Measurements from ENCODE around the gene GALNT18. TPM values are rescaled to one million over a fixed set of nuclear protein-coding genes. Genes with fewer than 3 reads are reported as not detected.

GALNT18 gene
- total and polyA plus RNA-seq, 2 donors (not counting 3 experiments of a cell fraction or from before 2014, with no cell fraction given) = 0.17 to 0.18 TPM

DNA sequence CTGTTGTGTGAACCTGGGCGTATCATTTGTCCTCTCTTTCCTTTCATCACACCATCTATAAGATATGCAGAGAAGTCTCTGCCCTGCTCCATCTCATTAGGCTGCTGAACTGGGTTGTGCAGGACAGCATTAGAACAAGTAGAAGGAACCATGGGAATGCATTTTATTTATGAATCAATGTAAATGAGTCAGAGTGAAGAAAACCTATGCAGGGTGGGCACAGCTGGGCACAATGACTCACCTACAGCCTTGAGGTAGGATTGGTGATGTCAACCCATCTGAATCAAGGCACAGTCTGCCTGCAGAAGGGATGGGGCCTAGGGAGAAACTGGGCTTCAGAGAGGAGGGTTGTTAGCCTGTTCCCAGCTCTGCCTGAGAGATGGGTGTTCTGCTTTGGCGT is 392.2 kb downstream of the GALNT18 start:
- Histone ChIP-seq H3K36me3 (ENCODE audit: control insufficient read depth in 2 of 2, extremely low read depth in 1 of 2, insufficient read depth in 2 of 2, low read length in 2 of 2) (no peaks in the 10 kb centered on the region), H3K9me3 (replicated peaks; ENCODE audit: control insufficient read depth, insufficient read depth, low read length) (no peaks in the 10 kb centered on the region), H3K4me3 (replicated peaks in 1 of 3; ENCODE audit: insufficient read depth in 1 of 3, low read depth in 1 of 3, low read length in 3 of 3) (no peak overlapping the region), H3K4me2 (ENCODE audit: insufficient read depth, low read length) (no peak overlapping the region), H3K9me1 (replicated peaks; ENCODE audit: control insufficient read depth, extremely low read depth, insufficient read depth, low read length) (no peaks in the 10 kb centered on the region), H2AFZ (ENCODE audit: low read depth, low read length) (no peak overlapping the region), H3K27me3 (ENCODE audit: control insufficient read depth in 2 of 2, insufficient read depth in 2 of 2, low read length in 2 of 2) (no peaks in the 10 kb centered on the region), H3K79me2 (ENCODE audit: control insufficient read depth, insufficient read depth, low read length) (no peaks in the 10 kb centered on the region), H3K9ac (replicated peaks; ENCODE audit: extremely low read depth, insufficient read depth, low read length) (no peak overlapping the region), H4K20me1 (replicated peaks; ENCODE audit: control insufficient read depth, extremely low read depth, insufficient read depth, low read length) (no peaks in the 10 kb centered on the region), H3K27ac (ENCODE audit: insufficient read depth, low read depth, low read length) (no peak overlapping the region), H3K4me1 (ENCODE audit: control insufficient read depth, extremely low read depth, insufficient read depth, low read length) (no peaks in the 10 kb centered on the region)
- TF ChIP-seq MYC (IDR thresholded peaks at IDR 0.05; ENCODE audit: low read depth, low read length) = no peak
- TF ChIP-seq GATA2 (IDR thresholded peaks at IDR 0.05; ENCODE audit: insufficient read depth, insufficient read length, low read depth, low read length) = no peak
- no peak for TF ChIP-seq FOS (IDR thresholded peaks at IDR 0.05; ENCODE audit: borderline replicate concordance, insufficient read depth, low read length)
- no peak for TF ChIP-seq EZH2 (IDR thresholded peaks at IDR 0.05; ENCODE audit: borderline replicate concordance, low read depth, low read length, severe bottlenecking)
- TF ChIP-seq JUN (IDR thresholded peaks at IDR 0.05; ENCODE audit: borderline replicate concordance, insufficient read depth, insufficient read length, low read depth) = no peak
- TF ChIP-seq, protein P1, sequence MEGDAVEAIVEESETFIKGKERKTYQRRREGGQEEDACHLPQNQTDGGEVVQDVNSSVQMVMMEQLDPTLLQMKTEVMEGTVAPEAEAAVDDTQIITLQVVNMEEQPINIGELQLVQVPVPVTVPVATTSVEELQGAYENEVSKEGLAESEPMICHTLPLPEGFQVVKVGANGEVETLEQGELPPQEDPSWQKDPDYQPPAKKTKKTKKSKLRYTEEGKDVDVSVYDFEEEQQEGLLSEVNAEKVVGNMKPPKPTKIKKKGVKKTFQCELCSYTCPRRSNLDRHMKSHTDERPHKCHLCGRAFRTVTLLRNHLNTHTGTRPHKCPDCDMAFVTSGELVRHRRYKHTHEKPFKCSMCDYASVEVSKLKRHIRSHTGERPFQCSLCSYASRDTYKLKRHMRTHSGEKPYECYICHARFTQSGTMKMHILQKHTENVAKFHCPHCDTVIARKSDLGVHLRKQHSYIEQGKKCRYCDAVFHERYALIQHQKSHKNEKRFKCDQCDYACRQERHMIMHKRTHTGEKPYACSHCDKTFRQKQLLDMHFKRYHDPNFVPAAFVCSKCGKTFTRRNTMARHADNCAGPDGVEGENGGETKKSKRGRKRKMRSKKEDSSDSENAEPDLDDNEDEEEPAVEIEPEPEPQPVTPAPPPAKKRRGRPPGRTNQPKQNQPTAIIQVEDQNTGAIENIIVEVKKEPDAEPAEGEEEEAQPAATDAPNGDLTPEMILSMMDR (IDR thresholded peaks at IDR 0.05; ENCODE audit: extremely low read depth in 1 of 2, insufficient read depth in 1 of 2, low read depth in 1 of 2, low read length in 2 of 2) = no peak
- no peak for TF ChIP-seq POLR2AphosphoS5 (IDR thresholded peaks at IDR 0.05; ENCODE audit: insufficient read depth, low read depth, low read length)
- no peak for TF ChIP-seq POLR2A (IDR thresholded peaks at IDR 0.05; ENCODE audit: low read depth, low read length)
- no peak for TF ChIP-seq MAX (IDR thresholded peaks at IDR 0.05; ENCODE audit: insufficient read depth, insufficient read length)
- ChIA-PET POLR2A (no interaction called here), CTCF (no interaction called here)
- intact Hi-C loops (cut with micrococcal nuclease) (no loop called here), dilution Hi-C loops (cut with MboI; ENCODE audit: extremely low pct_ligation_motif_present, low sequenced_read_pairs) (no loop called here)
- FAIRE-seq (no peak), DNase-seq (ENCODE audit: low read depth, low spot score) (no peak)
- BruUV-seq (replicated peaks) = no TSS peak

Data from endothelial cell of umbilical vein (primary cell).